ENCODE results near the gene B9D1. TPM values are rescaled to one million over a fixed set of nuclear protein-coding genes. Genes with fewer than 3 reads are reported as not detected.

Gene B9D1
- total RNA-seq, 1 experiment from 2014 or later: 48.0 TPM

GRCh38 chr17:19336938-19337711 is 25.4 kb downstream of the B9D1 start:
- Histone ChIP-seq H3K27me3 (ENCODE audit: low read length) (no peaks in the 10 kb centered on the region), H3K9ac (ENCODE audit: low read length) (no peak overlapping the region), H3K4me2 (ENCODE audit: low read length) (no peak overlapping the region), H3K9me2 (replicated peaks; ENCODE audit: low read length) (no peaks in the 10 kb centered on the region), H3F3A (ENCODE audit: low read length, unreplicated experiment) (no peaks in the 10 kb centered on the region), H3K36me3 (ENCODE audit: low read depth, low read length) (no peaks in the 10 kb centered on the region), H3K27ac (ENCODE audit: low read length) (no peak overlapping the region), H3K4me1 (ENCODE audit: insufficient read depth, low read length) (no peaks in the 10 kb centered on the region), H3K4me3 (ENCODE audit: low read length) (no peak overlapping the region), H2AFZ (ENCODE audit: low read length) (no peak overlapping the region), H3K9me3 (ENCODE audit: low read length) (no peaks in the 10 kb centered on the region), H3K79me2 (ENCODE audit: low read length) (no peaks in the 10 kb centered on the region), H4K20me1 (ENCODE audit: low read length) (no peaks in the 10 kb centered on the region)
- TF ChIP-seq EZH2phosphoT487 (IDR thresholded peaks at IDR 0.05; ENCODE audit: borderline replicate concordance, low read length) (no peak), EZH2 (IDR thresholded peaks at IDR 0.05; ENCODE audit: low read length, unreplicated experiment) (no peak), CTCF (conservative IDR thresholded peaks at IDR 0.05; ENCODE audit: low read depth, low read length) (no peak)
- ATAC-seq (no peak), DNase-seq (no peak)
- no TSS peak for BruUV-seq (replicated peaks)
- ChIA-PET POLR2A (ENCODE audit: unreplicated experiment) (no interaction called here), CTCF (no interaction called here)
- intact Hi-C loops (cut with micrococcal nuclease): no loop called here

- ChIA-PET POLR2A (ENCODE audit: unreplicated experiment) (no interaction called here), CTCF (no interaction called here)
- H3K4me3 ChIP-seq (ENCODE audit: low read length): no peak overlapping the region
- H4K20me1 ChIP-seq (ENCODE audit: low read length): no peaks in the 10 kb centered on the region
- H3K9me3 ChIP-seq (ENCODE audit: low read length): no peaks in the 10 kb centered on the region
- no peak overlapping the region for H2AFZ ChIP-seq (ENCODE audit: low read length)
- intact Hi-C loops (cut with micrococcal nuclease): no loop called here
- H3K9me2 ChIP-seq (replicated peaks; ENCODE audit: low read length): no peaks in the 10 kb centered on the region
- TF ChIP-seq EZH2phosphoT487 (IDR thresholded peaks at IDR 0.05; ENCODE audit: borderline replicate concordance, low read length) (no peak), CTCF (conservative IDR thresholded peaks at IDR 0.05; ENCODE audit: low read depth, low read length) (no peak), EZH2 (IDR thresholded peaks at IDR 0.05; ENCODE audit: low read length, unreplicated experiment) (no peak)
- no peak overlapping the region for H3K4me2 ChIP-seq (ENCODE audit: low read length)
- H3K9ac ChIP-seq (ENCODE audit: low read length): no peak overlapping the region
- DNase-seq (no peak), ATAC-seq (no peak)
- no peaks in the 10 kb centered on the region for H3K27me3 ChIP-seq (ENCODE audit: low read length)
- no peaks in the 10 kb centered on the region for H3K36me3 ChIP-seq (ENCODE audit: low read depth, low read length)
- BruUV-seq (replicated peaks): no TSS peak
- no peaks in the 10 kb centered on the region for H3K79me2 ChIP-seq (ENCODE audit: low read length)
- no peak overlapping the region for H3K27ac ChIP-seq (ENCODE audit: low read length)
- H3F3A ChIP-seq (ENCODE audit: low read length, unreplicated experiment): no peaks in the 10 kb centered on the region
- no peaks in the 10 kb centered on the region for H3K4me1 ChIP-seq (ENCODE audit: insufficient read depth, low read length)
Measured at GRCh38 chr17:19335951-19336631, 26.4 kb downstream of the B9D1 start.

GRCh38 chr17:19334331-19334730 is 28.2 kb downstream of the B9D1 start:
- H3K79me2 ChIP-seq (ENCODE audit: low read length): no peaks in the 10 kb centered on the region
- H3K9me3 ChIP-seq (ENCODE audit: low read length): no peaks in the 10 kb centered on the region
- H3K4me1 ChIP-seq (ENCODE audit: insufficient read depth, low read length): no peaks in the 10 kb centered on the region
- H3F3A ChIP-seq (ENCODE audit: low read length, unreplicated experiment): no peaks in the 10 kb centered on the region
- ATAC-seq (no peak), DNase-seq (no peak)
- H2AFZ ChIP-seq (ENCODE audit: low read length): no peak overlapping the region
- intact Hi-C loops (cut with micrococcal nuclease): no loop called here
- no TSS peak for BruUV-seq (replicated peaks)
- no peaks in the 10 kb centered on the region for H4K20me1 ChIP-seq (ENCODE audit: low read length)
- no peaks in the 10 kb centered on the region for H3K27me3 ChIP-seq (ENCODE audit: low read length)
- H3K4me3 ChIP-seq (ENCODE audit: low read length): no peak overlapping the region
- no peak overlapping the region for H3K4me2 ChIP-seq (ENCODE audit: low read length)
- H3K9ac ChIP-seq (ENCODE audit: low read length): no peak overlapping the region
- POLR2A ChIA-PET (ENCODE audit: unreplicated experiment): no interaction called here
- no peaks in the 10 kb centered on the region for H3K36me3 ChIP-seq (ENCODE audit: low read depth, low read length)
- no peak overlapping the region for H3K27ac ChIP-seq (ENCODE audit: low read length)
- no peak for TF ChIP-seq EZH2phosphoT487 (IDR thresholded peaks at IDR 0.05; ENCODE audit: borderline replicate concordance, low read length)
- no peak for TF ChIP-seq CTCF (conservative IDR thresholded peaks at IDR 0.05; ENCODE audit: low read depth, low read length)
- TF ChIP-seq EZH2 (IDR thresholded peaks at IDR 0.05; ENCODE audit: low read length, unreplicated experiment): no peak
- CTCF ChIA-PET: no interaction called here
- H3K9me2 ChIP-seq (replicated peaks; ENCODE audit: low read length): no peaks in the 10 kb centered on the region

Measured in PC-3 (cell line).